ENCODE data around the gene PDE6A. TPM values are rescaled to one million over a fixed set of nuclear protein-coding genes. Genes with fewer than 3 reads are reported as not detected.

Gene PDE6A
- total RNA-seq, 1 experiment from 2014 or later = not detected

- Histone ChIP-seq H3K4ac (ENCODE audit: low read depth, low read length) (no peak overlapping the region), H2BK120ac (ENCODE audit: low read depth, low read length, poor library complexity, severe bottlenecking) (no peak overlapping the region), H2BK20ac (ENCODE audit: low read depth, low read length, poor library complexity, severe bottlenecking) (no peak overlapping the region), H4K20me1 (ENCODE audit: control insufficient read depth, insufficient read depth, insufficient read length) (no peaks in the 10 kb centered on the region), H4K5ac (ENCODE audit: insufficient read length, low read depth, low read length) (no peak overlapping the region), H3K56ac (ENCODE audit: insufficient read length, low read depth, low read length) (no peak overlapping the region), H4K91ac (ENCODE audit: insufficient read length, low read depth, low read length) (no peak overlapping the region), H2BK5ac (ENCODE audit: insufficient read length, low read length) (no peak overlapping the region), H2AFZ (ENCODE audit: low read length) (no peak overlapping the region), H3K4me2 (ENCODE audit: insufficient read depth, insufficient read length, low read length) (no peak overlapping the region), H3K27me3 (ENCODE audit: insufficient read depth, low read length) (no peaks in the 10 kb centered on the region), H3K79me1 (ENCODE audit: insufficient read depth, low read depth, low read length, poor library complexity, severe bottlenecking) (no peaks in the 10 kb centered on the region), H3K4me1 (ENCODE audit: insufficient read depth, low read length) (no peaks in the 10 kb centered on the region), H3K23me2 (ENCODE audit: insufficient read length, low read depth, low read length, poor library complexity, severe bottlenecking) (no peaks in the 10 kb centered on the region), H3K79me2 (ENCODE audit: insufficient read depth, low read length) (no peaks in the 10 kb centered on the region), H3K9ac (ENCODE audit: extremely low read depth, insufficient read length, low read length) (no peak overlapping the region), H4K8ac (replicated peaks; ENCODE audit: insufficient read length, low read depth, low read length) (no peak overlapping the region), H3T11ph (ENCODE audit: low read length) (no peak overlapping the region), H3K27ac (ENCODE audit: insufficient read length, low read depth, low read length) (no peak overlapping the region), H2AK5ac (ENCODE audit: insufficient read length, low read length) (no peak overlapping the region), H3K14ac (ENCODE audit: insufficient read depth, low read length) (no peak overlapping the region), H3K18ac (ENCODE audit: insufficient read length, low read depth, low read length) (no peak overlapping the region), H2BK12ac (ENCODE audit: insufficient read length, low read depth, low read length) (no peak overlapping the region), H2BK15ac (ENCODE audit: low read depth, low read length) (no peak overlapping the region), H3K9me3 (ENCODE audit: control insufficient read depth, low read depth, low read length) (no peaks in the 10 kb centered on the region), H3K23ac (ENCODE audit: insufficient read length, low read depth, low read length) (no peak overlapping the region)
- Mint-ChIP-seq H3K27ac (no peak overlapping the region), H3K9me3 (no peaks in the 10 kb centered on the region), H3K4me1 (peaks cover 0 to 4% of the 10 kb centered on the region in 2 experiments; a peak in 2 of 4 replicates), H3K27me3 (ENCODE audit: low read depth) (peaks cover 19% of the 10 kb centered on the region), H3K4me3 (no peak overlapping the region), H3K36me3 (ENCODE audit: insufficient read depth in 1 of 3, low read depth in 3 of 3) (no peaks in the 10 kb centered on the region)
- DNase-seq = no peak
- no CpG with 5 or more reads among the region's 3 CpGs for WGBS (ENCODE audit: extremely low coverage, insufficient read length, low lambda C conversion rate)
- TF ChIP-seq CTCF (conservative IDR thresholded peaks at IDR 0.05) = no peak
Measured at GRCh38 chr5:149936700-149937091, 7.9 kb downstream of the PDE6A start.
